Astrocyte (in vitro differentiated cells and primary cell): ENCODE measurements around the gene KAT7. TPM values are rescaled to one million over a fixed set of nuclear protein-coding genes. Genes with fewer than 3 reads are reported as not detected.

Experiments
- DNase-seq: peaks from one replicate; pipeline ENCODE4 v3.0.0-alpha.2; 2010; ENCODE audit warnings: low read depth
- FAIRE-seq: peaks from 2 replicates; lab custom pipeline; 2011; peaks lifted over from hg19 to GRCh38; lab: Jason Lieb, UNC
- H2AFZ ChIP-seq: 2 replicates; pipeline ENCODE4 v1.6.0; 2012; ENCODE audit warnings: low read depth, low read length, inconsistent platforms
- H3K27ac ChIP-seq: 2 replicates; pipeline ENCODE4 v1.5.1; 2011; ENCODE audit warnings: low read depth, low read length, inconsistent platforms
- H3K27me3 ChIP-seq: 2 replicates; pipeline ENCODE4 v1.6.0; 2011; ENCODE audit warnings: low read length, inconsistent platforms; ENCODE audit not compliant: insufficient read depth
- H3K36me3 ChIP-seq: 2 replicates; pipeline ENCODE4 v1.5.1; 2011; ENCODE audit warnings: low read length, inconsistent platforms; ENCODE audit not compliant: insufficient read depth
- H3K4me1 ChIP-seq: 2 replicates; pipeline ENCODE4 v1.5.1; 2011; ENCODE audit warnings: low read length, inconsistent platforms; ENCODE audit not compliant: insufficient read depth
- H3K4me2 ChIP-seq: 2 replicates; pipeline ENCODE4 v1.6.0; 2012; ENCODE audit warnings: low read length, inconsistent platforms
- H3K4me3 ChIP-seq: 2 replicates; pipeline ENCODE4 v1.5.1; 2011; ENCODE audit warnings: low read depth, mild to moderate bottlenecking, low read length, inconsistent platforms; ENCODE audit not compliant: insufficient read depth
- H3K79me2 ChIP-seq: 2 replicates; pipeline ENCODE4 v1.6.0; 2012; ENCODE audit warnings: mild to moderate bottlenecking, low read length, inconsistent platforms; ENCODE audit not compliant: insufficient read depth
- H3K9ac ChIP-seq: 2 replicates; pipeline ENCODE4 v1.6.0; 2012; ENCODE audit warnings: mild to moderate bottlenecking, low read length, inconsistent platforms
- H3K9me3 ChIP-seq: 2 replicates; pipeline ENCODE4 v1.5.1; 2012; ENCODE audit warnings: low read depth, mild to moderate bottlenecking, low read length, inconsistent platforms; ENCODE audit not compliant: insufficient read depth
- H4K20me1 ChIP-seq: 2 replicates; pipeline ENCODE4 v1.6.0; 2012; ENCODE audit warnings: low read length, inconsistent platforms; ENCODE audit not compliant: insufficient read depth
- H3K27ac Mint-ChIP-seq: one replicate; pipeline ENCODE4 v1.8.0; 2021; ENCODE audit warnings: mild to moderate bottlenecking, mixed read lengths; ENCODE audit not compliant: unreplicated experiment
- H3K27me3 Mint-ChIP-seq: one replicate; pipeline ENCODE4 v1.8.0; 2021; ENCODE audit warnings: low read depth, mixed read lengths; ENCODE audit not compliant: unreplicated experiment
- H3K36me3 Mint-ChIP-seq: one replicate; pipeline ENCODE4 v1.8.0; 2021; ENCODE audit warnings: low read depth, mixed read lengths; ENCODE audit not compliant: unreplicated experiment
- H3K4me1 Mint-ChIP-seq: one replicate; pipeline ENCODE4 v1.8.0; 2021; ENCODE audit warnings: low read depth, mixed read lengths; ENCODE audit not compliant: unreplicated experiment
- H3K4me3 Mint-ChIP-seq: one replicate; pipeline ENCODE4 v1.8.0; 2021; ENCODE audit warnings: mild to moderate bottlenecking, moderate library complexity, mixed read lengths; ENCODE audit not compliant: unreplicated experiment
- H3K9me3 Mint-ChIP-seq: one replicate; pipeline ENCODE4 v1.8.0; 2021; ENCODE audit warnings: mild to moderate bottlenecking, mixed read lengths; ENCODE audit not compliant: unreplicated experiment
- EZH2 ChIP-seq: IDR thresholded peaks from 2 replicates; pipeline ENCODE4 v1.6.1; 2012; ENCODE audit warnings: mild to moderate bottlenecking, low read length, inconsistent platforms; ENCODE audit not compliant: insufficient read depth
- total RNA-seq: library from RNA; stranded (reverse); gene quantifications from 2 replicates; pipeline ENCODE4 v1.2.1, GENCODE V29; 2021
- TF ChIP-seq, protein P1 (sequence below): IDR thresholded peaks from 2 replicates; pipeline ENCODE4 v1.5.1; 2011; ENCODE audit warnings: low read depth, mild to moderate bottlenecking, inconsistent platforms, low read length, moderate library complexity; ENCODE audit not compliant: insufficient read depth

KAT7 gene
- total RNA-seq, 1 donor from 2014 or later, result 42.0 TPM

- H4K20me1 ChIP-seq, result peaks cover 11% of the 10 kb centered on the region
- no peak overlapping the region for H2AFZ ChIP-seq
- no peak for TF ChIP-seq EZH2
- TF ChIP-seq, protein P1, sequence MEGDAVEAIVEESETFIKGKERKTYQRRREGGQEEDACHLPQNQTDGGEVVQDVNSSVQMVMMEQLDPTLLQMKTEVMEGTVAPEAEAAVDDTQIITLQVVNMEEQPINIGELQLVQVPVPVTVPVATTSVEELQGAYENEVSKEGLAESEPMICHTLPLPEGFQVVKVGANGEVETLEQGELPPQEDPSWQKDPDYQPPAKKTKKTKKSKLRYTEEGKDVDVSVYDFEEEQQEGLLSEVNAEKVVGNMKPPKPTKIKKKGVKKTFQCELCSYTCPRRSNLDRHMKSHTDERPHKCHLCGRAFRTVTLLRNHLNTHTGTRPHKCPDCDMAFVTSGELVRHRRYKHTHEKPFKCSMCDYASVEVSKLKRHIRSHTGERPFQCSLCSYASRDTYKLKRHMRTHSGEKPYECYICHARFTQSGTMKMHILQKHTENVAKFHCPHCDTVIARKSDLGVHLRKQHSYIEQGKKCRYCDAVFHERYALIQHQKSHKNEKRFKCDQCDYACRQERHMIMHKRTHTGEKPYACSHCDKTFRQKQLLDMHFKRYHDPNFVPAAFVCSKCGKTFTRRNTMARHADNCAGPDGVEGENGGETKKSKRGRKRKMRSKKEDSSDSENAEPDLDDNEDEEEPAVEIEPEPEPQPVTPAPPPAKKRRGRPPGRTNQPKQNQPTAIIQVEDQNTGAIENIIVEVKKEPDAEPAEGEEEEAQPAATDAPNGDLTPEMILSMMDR, result no peak
- DNase-seq (no peak), FAIRE-seq (no peak)
- no peak overlapping the region for H3K27ac ChIP-seq
- Mint-ChIP-seq H3K9me3 (no peaks in the 10 kb centered on the region), H3K36me3 (peaks cover 11% of the 10 kb centered on the region), H3K4me3 (no peak overlapping the region), H3K27me3 (no peaks in the 10 kb centered on the region), H3K4me1 (peaks cover 27% of the 10 kb centered on the region), H3K27ac (no peak overlapping the region)
- H3K9me3 ChIP-seq, result no peaks in the 10 kb centered on the region
- no peaks in the 10 kb centered on the region for H3K27me3 ChIP-seq
- H3K9ac ChIP-seq, result no peak overlapping the region
- H3K79me2 ChIP-seq, result peaks cover 13% of the 10 kb centered on the region
- H3K4me3 ChIP-seq, result no peak overlapping the region
- peaks cover 15% of the 10 kb centered on the region for H3K4me1 ChIP-seq
- H3K36me3 ChIP-seq, result peaks cover 66% of the 10 kb centered on the region
- H3K4me2 ChIP-seq, result no peak overlapping the region
These were observed 30.7 kb downstream of the KAT7 start for GRCh38 chr17:49819138-49819537.

DNA sequence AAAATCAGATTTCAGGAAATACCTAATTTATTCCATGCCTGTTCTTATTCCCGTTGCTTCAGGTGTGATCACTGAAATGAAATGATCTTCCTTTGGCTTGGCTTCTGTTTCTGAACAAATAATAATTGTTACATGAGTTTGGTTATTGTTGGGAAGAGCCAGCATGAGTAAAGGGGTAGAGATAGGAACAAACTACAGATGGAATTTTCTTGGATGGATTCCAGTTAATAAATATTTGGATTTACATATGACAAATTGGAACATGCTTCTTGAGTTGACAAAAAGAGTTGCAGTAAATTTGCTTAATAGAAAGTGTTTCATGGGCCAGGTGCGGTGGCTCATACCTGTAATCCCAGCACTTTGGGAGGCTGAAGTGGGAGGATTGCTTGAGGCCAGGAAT, 31.2 kb downstream of the KAT7 start:
- H3K9me3 ChIP-seq, result no peaks in the 10 kb centered on the region
- H3K4me2 ChIP-seq, result no peak overlapping the region
- no peak for DNase-seq
- no peak overlapping the region for H3K4me3 ChIP-seq
- H3K9ac ChIP-seq, result no peak overlapping the region
- H3K36me3 ChIP-seq, result peaks cover 65% of the 10 kb centered on the region
- Mint-ChIP-seq H3K27ac (no peak overlapping the region), H3K36me3 (peaks cover 9% of the 10 kb centered on the region), H3K27me3 (no peaks in the 10 kb centered on the region), H3K9me3 (no peaks in the 10 kb centered on the region), H3K4me1 (peaks cover 26% of the 10 kb centered on the region), H3K4me3 (no peak overlapping the region)
- peaks cover 14% of the 10 kb centered on the region for H3K4me1 ChIP-seq
- no peak for FAIRE-seq
- H2AFZ ChIP-seq, result no peak overlapping the region
- no peak overlapping the region for H3K27ac ChIP-seq
- peaks cover 9% of the 10 kb centered on the region for H4K20me1 ChIP-seq
- TF ChIP-seq, protein P1, result no peak
- TF ChIP-seq EZH2, result no peak
- no peaks in the 10 kb centered on the region for H3K27me3 ChIP-seq
- peaks cover 11% of the 10 kb centered on the region for H3K79me2 ChIP-seq

DNA sequence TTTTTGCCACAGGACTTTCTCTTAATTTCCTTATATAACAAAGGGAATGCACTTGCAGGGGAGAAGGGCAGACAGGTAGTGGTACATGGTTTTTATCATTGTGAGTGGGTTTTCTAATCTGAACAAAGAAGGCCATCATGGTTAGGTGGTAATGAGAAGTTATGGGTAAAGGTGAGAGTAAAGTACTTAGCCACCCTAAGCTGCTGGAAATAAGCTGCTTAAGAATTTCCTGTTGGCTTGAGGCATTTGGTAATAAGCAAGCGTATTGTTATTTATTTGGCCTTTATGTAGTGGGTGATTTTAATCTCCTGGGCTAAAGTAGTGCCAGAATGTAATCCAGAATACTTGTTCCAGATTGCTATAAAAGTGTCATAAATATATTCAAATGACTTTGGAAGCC, 32.3 kb downstream of the KAT7 start:
- Histone ChIP-seq H3K4me3 (no peak overlapping the region), H3K27me3 (no peaks in the 10 kb centered on the region), H2AFZ (no peak overlapping the region), H3K36me3 (peaks cover 72% of the 10 kb centered on the region), H4K20me1 (peaks cover 7% of the 10 kb centered on the region), H3K9ac (no peak overlapping the region), H3K27ac (no peak overlapping the region), H3K4me1 (peaks cover 3% of the 10 kb centered on the region), H3K9me3 (no peaks in the 10 kb centered on the region), H3K79me2 (peaks cover 11% of the 10 kb centered on the region), H3K4me2 (no peak overlapping the region)
- Mint-ChIP-seq H3K27ac (no peak overlapping the region), H3K36me3 (peaks cover 14% of the 10 kb centered on the region), H3K27me3 (no peaks in the 10 kb centered on the region), H3K4me3 (no peak overlapping the region), H3K4me1 (peaks cover 17% of the 10 kb centered on the region), H3K9me3 (no peaks in the 10 kb centered on the region)
- FAIRE-seq, result no peak
- no peak for TF ChIP-seq EZH2
- TF ChIP-seq, protein P1, result no peak
- no peak for DNase-seq
